ENCODE data around the gene GCLM.
"Not testable (repeated sequence)": the region's sequence is repeated elsewhere in the genome, so short reads cannot be mapped to it uniquely, and the experiment has no call there.

Gene GCLM

GRCh38 chr1:93882269-93882668 is 27.0 kb downstream of the GCLM start:
- DNase-seq = no peak

GRCh38 chr1:93880731-93881130 is 28.5 kb downstream of the GCLM start:
- no peak for DNase-seq

- DNase-seq = peak; percentile 93
Observed at GRCh38 chr1:93878889-93879586, 30.2 kb downstream of the GCLM start, which contains the start of gene DNTTIP2. DNTTIP2 (minus strand) TSS chr1:93879206; CDS start chr1:93879148, 58 bp downstream.

- peak; percentile 72 for DNase-seq
Observed at GRCh38 chr1:93878501-93878888, 30.7 kb downstream of the GCLM start.

- DNase-seq = no peak
Observed at GRCh38 chr1:93877529-93877928, 31.7 kb downstream of the GCLM start.

- DNase-seq = no peak
Observed at GRCh38 chr1:93876244-93876643, 33.0 kb downstream of the GCLM start.

GRCh38 chr1:93874025-93874651 is 35.1 kb downstream of the GCLM start:
- peak; percentile 65 for DNase-seq

GRCh38 chr1:93871366-93871765 is 37.9 kb downstream of the GCLM start:
- DNase-seq = no peak

GRCh38 chr1:93869653-93870052 is 39.6 kb downstream of the GCLM start:
- DNase-seq = no peak

GRCh38 chr1:93868492-93868891 is 40.7 kb downstream of the GCLM start:
- not testable (repeated sequence) for DNase-seq

GRCh38 chr1:93865253-93865652 is 44.0 kb downstream of the GCLM start:
- no peak for DNase-seq

GRCh38 chr1:93864175-93864574 is 45.1 kb downstream of the GCLM start:
- no peak for DNase-seq

- not testable (repeated sequence) for DNase-seq
Observed at GRCh38 chr1:93857653-93858052, 51.6 kb downstream of the GCLM start.

GRCh38 chr1:93855983-93856382 is 53.2 kb downstream of the GCLM start:
- not testable (repeated sequence) for DNase-seq

GRCh38 chr1:93853940-93854339 is 55.3 kb downstream of the GCLM start:
- no peak for DNase-seq

GRCh38 chr1:93851878-93852277 is 57.4 kb downstream of the GCLM start:
- DNase-seq = no peak

- DNase-seq = peak; percentile 92
Observed at GRCh38 chr1:93851327-93851712, 57.9 kb downstream of the GCLM start.

GRCh38 chr1:93850687-93851326 is 58.4 kb downstream of the GCLM start:
- peak; percentile 58 for DNase-seq

GRCh38 chr1:93848350-93848883 is 60.8 kb downstream of the GCLM start:
- no peak for DNase-seq

- DNase-seq = peak; percentile 73
Observed at GRCh38 chr1:93847811-93848288, 61.4 kb downstream of the GCLM start.

GRCh38 chr1:93846992-93847810 is 62.0 kb downstream of the GCLM start:
- peak; percentile 91 for DNase-seq

- peak; percentile 81 for DNase-seq
Observed at GRCh38 chr1:93846206-93846991, 62.8 kb downstream of the GCLM start.
